Stimulated activated CD4-positive, alpha-beta T cell treated with anti-CD3 and anti-CD28 coated beads, TNF-alpha, amount 100 ng/mL, for 4 hours (primary cell): Measurements from ENCODE around the gene PINLYP.

Source experiments
- DNase-seq, 3 experiments: peaks; one replicate each; pipeline ENCODE4 v3.0.0-alpha.2; 2020; ENCODE audit warnings: low read depth in 3 of 3

PINLYP gene

DNA sequence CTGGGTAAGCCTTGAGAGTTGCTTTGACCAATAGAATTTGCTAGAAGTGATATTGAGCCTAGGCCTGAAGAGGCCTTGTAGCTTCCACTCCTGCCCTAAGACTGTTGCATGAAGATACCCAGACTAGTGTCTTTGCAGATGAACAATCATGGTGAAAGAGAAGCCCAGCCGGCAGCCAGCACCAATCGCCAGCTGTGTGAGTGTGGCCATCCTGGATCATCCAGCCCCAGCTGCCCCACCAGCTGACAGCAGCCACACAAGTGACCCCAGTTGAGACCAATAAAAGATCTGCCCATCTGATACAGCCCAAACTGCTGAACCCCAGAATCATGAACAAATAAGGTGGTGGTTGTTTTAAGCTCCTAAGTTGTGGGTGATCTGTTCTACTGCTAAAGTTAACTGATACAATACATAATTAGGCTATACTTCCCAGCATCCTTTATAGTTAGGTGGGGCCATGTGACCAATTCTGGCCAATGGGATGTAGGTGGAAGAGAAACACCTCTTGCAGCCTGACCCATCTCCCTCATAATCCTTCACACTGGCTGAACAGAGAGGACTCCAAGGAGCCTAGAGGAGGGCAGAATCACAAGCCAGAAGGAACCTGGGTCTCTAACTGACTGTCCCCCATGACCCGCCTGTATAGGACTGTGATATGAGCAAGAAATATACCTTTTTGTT, 53.2 kb downstream of the PINLYP start:
- DNase-seq, result no peak

DNA sequence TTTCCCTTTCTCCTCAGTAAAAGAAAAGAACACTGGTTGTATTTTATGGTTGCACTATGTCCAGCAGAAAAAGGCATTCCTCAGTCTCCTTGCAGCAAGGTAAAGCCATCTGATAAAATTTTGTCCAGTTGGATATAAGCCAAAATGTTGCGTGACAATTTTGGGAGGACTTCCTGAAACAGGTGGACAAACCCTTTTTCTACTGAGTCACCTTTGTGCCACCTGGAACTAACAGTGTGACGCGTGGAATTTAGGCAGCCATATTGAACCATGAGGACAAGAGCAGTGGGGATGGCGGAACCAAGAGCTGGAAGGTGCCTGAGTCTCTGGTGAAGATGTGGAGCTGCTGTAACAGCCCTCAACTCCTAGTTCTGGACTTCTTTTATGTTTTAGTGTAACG, 55.9 kb downstream of the PINLYP start:
- no peak for DNase-seq
